NT2/D1 (cell line): ENCODE data around the gene CHCHD6.

ENCODE experiments used
- YY1 ChIP-seq: IDR thresholded peaks from 2 replicates; pipeline ENCODE4 v1.6.1; 2011; ENCODE audit not compliant: insufficient read length, insufficient read depth
- ZNF274 ChIP-seq: IDR thresholded peaks from 2 replicates; pipeline ENCODE4 v1.6.1; 2011; ENCODE audit warnings: mild to moderate bottlenecking, low read depth, low read length

DNA sequence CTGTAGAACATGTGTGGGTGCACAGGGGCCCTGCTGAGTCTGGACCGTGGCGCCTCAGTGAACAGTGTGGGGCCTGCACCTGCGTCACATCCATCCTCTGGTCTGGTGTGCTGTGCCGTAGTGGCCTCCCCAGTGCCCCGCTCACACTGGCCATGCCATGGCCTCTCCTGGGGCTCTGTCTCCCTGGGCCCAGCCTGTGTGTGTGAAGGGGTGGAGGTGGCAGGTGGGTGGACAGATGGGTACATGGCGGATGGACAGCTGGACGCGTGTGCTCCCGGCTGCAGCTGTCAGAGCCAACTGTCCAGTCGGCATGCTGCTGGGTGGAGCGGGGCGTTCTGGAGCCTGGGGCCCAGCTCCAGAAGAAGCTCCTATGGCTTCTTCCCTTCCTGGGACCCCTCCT, 296.7 kb downstream of the CHCHD6 start:
- TF ChIP-seq YY1 (no peak), ZNF274 (no peak)
